MCF 10A (cell line): ENCODE measurements around the gene CLCN6. TPM values are rescaled to one million over a fixed set of nuclear protein-coding genes. Genes with fewer than 3 reads are reported as not detected.

Source experiments
- BruUV-seq: library from RNA; stranded (reverse); fragments of 400-500 nt; replicated peaks from 2 replicates; lab custom pipeline; 2021; lab: Mats Ljungman, UMichigan
- CTCF ChIA-PET: fragments of 300-600 bp; sonication (Branson Sonifier 250); formaldehyde crosslinking; extraction: SDS; loops from one replicate; lab custom pipeline; 2021; ENCODE audit warnings: antibody characterized with exemption, inconsistent platforms; lab: Yijun Ruan, JAX
- POLR2A ChIA-PET: fragments of 300-600, 350-650 bp; sonication (Branson Sonifier 250); formaldehyde crosslinking; extraction: SDS; loops from one replicate; lab custom pipeline; 2020; ENCODE audit warnings: antibody characterized with exemption, inconsistent platforms; lab: Yijun Ruan, JAX
- DNase-seq: peaks from one replicate; pipeline ENCODE4 v3.0.0-alpha.2; 2018; ENCODE audit not compliant: unreplicated experiment
- H3K27ac Mint-ChIP-seq: one replicate; pipeline ENCODE4 v1.8.0; 2022; ENCODE audit warnings: mild to moderate bottlenecking, low read depth, mixed read lengths; ENCODE audit not compliant: unreplicated experiment
- H3K27me3 Mint-ChIP-seq: one replicate; pipeline ENCODE4 v1.8.0; 2022; ENCODE audit warnings: mixed read lengths; ENCODE audit not compliant: insufficient read depth, unreplicated experiment
- H3K36me3 Mint-ChIP-seq: one replicate; pipeline ENCODE4 v1.8.0; 2022; ENCODE audit warnings: mild to moderate bottlenecking, moderate library complexity, mixed read lengths; ENCODE audit not compliant: insufficient read depth, unreplicated experiment
- H3K4me1 Mint-ChIP-seq: one replicate; pipeline ENCODE4 v1.8.0; 2022; ENCODE audit warnings: mixed read lengths; ENCODE audit not compliant: insufficient read depth, unreplicated experiment
- H3K4me3 Mint-ChIP-seq: one replicate; pipeline ENCODE4 v1.8.0; 2022; ENCODE audit warnings: mild to moderate bottlenecking, moderate library complexity, mixed read lengths; ENCODE audit not compliant: unreplicated experiment
- H3K9me3 Mint-ChIP-seq: one replicate; pipeline ENCODE4 v1.8.0; 2022; ENCODE audit warnings: mixed read lengths; ENCODE audit not compliant: unreplicated experiment
- intact Hi-C: fragments of 100-400 bp; cut with micrococcal nuclease; formaldehyde crosslinking; loops from 2 replicates; pipeline ENCODE4 v1.14.1; 2022
- total RNA-seq: library from RNA; stranded (reverse); gene quantifications from 2 replicates; pipeline ENCODE4 v1.2.3, GENCODE V29; 2022
- TF ChIP-seq, protein P1 (sequence below): fragments of 200-600 bp; IDR thresholded peaks from one replicate; pipeline ENCODE4 v1.8.0; 2022; ENCODE audit warnings: antibody characterized with exemption, mild to moderate bottlenecking; ENCODE audit not compliant: unreplicated experiment

Gene CLCN6
- total RNA-seq, 1 experiment from 2014 or later = 12.3 TPM

DNA sequence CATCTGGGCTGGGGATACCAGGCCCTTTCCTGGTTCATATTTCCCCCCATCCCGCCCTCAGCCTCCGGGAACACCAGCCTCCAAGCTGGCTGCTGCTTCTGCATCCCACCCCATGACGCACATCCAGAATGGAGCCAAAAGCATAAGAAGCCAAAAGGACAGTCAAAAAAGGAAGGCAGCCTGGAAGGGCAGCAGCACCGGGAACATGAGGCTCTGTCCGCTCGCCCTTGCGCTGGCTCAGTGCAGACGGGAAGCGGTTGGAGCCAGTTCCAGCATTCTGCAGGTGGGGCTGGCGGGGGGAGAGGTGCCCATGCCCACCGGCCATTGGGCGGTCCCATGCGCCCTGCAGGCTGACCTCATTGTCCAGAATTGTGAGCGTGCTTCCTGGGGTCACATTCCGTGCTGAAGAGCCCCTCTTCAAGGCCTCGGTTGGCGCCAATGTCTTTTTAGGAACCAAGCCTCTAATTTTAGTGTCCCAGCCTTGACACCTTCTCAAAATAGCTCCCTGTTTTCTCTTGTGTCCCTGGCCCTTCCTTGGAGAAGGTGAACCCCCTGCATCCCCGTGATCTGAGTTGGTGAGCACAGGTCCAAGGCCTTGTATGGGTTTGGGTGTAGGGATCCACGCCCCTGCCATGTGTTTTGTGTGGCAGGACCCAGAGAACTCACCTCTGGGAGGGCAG is 81.1 kb downstream of the CLCN6 start:
- intact Hi-C loops = no loop called here
- no peak overlapping the region for H3K27ac Mint-ChIP-seq
- no TSS peak for BruUV-seq
- H3K4me1 Mint-ChIP-seq = no peaks in the 10 kb centered on the region
- no peaks in the 10 kb centered on the region for H3K36me3 Mint-ChIP-seq
- ChIA-PET CTCF (interaction anchor here (0.6 kb wide), 1 partner anchor 48 kb away, joined by 3 read pairs; no protein-coding TSS in a partner anchor), POLR2A (interaction anchor here (1.5 kb wide), 1 partner anchor 20 kb away, joined by 4 read pairs; no protein-coding TSS in a partner anchor)
- TF ChIP-seq, protein P1, sequence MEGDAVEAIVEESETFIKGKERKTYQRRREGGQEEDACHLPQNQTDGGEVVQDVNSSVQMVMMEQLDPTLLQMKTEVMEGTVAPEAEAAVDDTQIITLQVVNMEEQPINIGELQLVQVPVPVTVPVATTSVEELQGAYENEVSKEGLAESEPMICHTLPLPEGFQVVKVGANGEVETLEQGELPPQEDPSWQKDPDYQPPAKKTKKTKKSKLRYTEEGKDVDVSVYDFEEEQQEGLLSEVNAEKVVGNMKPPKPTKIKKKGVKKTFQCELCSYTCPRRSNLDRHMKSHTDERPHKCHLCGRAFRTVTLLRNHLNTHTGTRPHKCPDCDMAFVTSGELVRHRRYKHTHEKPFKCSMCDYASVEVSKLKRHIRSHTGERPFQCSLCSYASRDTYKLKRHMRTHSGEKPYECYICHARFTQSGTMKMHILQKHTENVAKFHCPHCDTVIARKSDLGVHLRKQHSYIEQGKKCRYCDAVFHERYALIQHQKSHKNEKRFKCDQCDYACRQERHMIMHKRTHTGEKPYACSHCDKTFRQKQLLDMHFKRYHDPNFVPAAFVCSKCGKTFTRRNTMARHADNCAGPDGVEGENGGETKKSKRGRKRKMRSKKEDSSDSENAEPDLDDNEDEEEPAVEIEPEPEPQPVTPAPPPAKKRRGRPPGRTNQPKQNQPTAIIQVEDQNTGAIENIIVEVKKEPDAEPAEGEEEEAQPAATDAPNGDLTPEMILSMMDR = no peak
- peaks cover under 1% of the 10 kb centered on the region for H3K27me3 Mint-ChIP-seq
- no peaks in the 10 kb centered on the region for H3K9me3 Mint-ChIP-seq
- H3K4me3 Mint-ChIP-seq = no peak overlapping the region
- DNase-seq = no peak

DNA sequence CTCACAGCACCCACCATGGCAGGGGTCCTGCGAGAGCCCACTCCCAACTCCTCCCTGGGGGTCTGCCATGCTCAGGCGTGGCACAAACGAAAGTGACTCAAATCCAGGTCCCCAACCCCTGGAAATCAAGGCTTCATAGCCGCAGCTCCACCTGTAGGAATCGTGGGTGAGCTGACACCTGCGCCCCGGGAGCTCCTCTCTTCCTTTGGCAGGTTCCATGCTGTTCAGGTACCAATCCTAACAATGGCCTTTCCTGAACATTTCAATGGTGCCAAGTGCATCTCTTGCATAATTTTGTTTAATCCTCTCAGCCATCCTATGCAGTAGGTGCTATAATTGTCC is 81.6 kb downstream of the CLCN6 start:
- TF ChIP-seq, protein P1 = no peak
- Mint-ChIP-seq H3K4me1 (no peaks in the 10 kb centered on the region), H3K9me3 (no peaks in the 10 kb centered on the region), H3K27ac (no peak overlapping the region), H3K36me3 (no peaks in the 10 kb centered on the region), H3K4me3 (no peak overlapping the region), H3K27me3 (no peaks in the 10 kb centered on the region)
- intact Hi-C loops = no loop called here
- DNase-seq = no peak
- ChIA-PET CTCF (interaction anchor here (0.6 kb wide), 1 partner anchor 48 kb away, joined by 3 read pairs; no protein-coding TSS in a partner anchor), POLR2A (interaction anchor here (0.9 to 1.5 kb wide), 2 partner anchors 20 to 43 kb away, joined by 4 read pairs; no protein-coding TSS in a partner anchor)
- no TSS peak for BruUV-seq

DNA sequence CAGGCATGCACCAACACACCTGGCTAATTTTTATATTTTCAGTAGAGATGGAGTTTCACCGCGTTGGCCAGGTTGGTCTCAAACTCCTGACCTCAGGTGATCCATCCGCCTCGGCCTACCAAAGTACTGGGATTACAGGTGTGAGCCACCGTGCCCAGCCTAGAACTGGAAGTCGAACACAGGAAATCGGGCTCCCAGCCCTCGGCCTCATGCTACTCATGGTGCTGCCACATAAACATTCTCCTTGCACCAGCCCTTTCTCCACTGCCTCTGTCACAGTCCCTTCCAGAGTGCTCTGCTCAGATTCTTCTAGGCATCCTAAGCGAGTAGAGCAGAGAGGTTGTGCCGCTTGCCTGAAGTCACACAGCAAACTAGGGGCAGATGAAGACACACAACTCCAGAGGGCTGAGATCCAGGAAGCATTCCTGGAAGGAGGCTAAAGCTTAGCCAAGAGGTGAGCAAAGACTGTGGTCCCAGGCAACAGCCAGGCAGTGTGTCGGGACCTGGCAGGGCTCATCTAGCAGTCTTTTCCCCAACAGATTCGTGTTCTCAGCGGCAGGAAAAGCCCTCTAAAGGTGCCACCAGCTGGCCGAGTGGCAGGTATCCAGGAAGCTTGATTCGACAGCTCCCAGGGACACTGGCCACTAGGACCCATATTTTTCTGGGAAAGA is 82.3 kb downstream of the CLCN6 start:
- ChIA-PET CTCF (interaction anchor here (0.6 to 1.2 kb wide), 3 partner anchors 25 to 236 kb away, joined by 3 to 5 read pairs (median 3); no protein-coding TSS in a partner anchor), POLR2A (interaction anchor here (0.9 to 1.5 kb wide), 2 partner anchors 19 to 44 kb away, joined by 4 read pairs; no protein-coding TSS in a partner anchor)
- no TSS peak for BruUV-seq
- H3K27ac Mint-ChIP-seq = no peak overlapping the region
- no peak for DNase-seq
- no peak overlapping the region for H3K4me3 Mint-ChIP-seq
- no peaks in the 10 kb centered on the region for H3K27me3 Mint-ChIP-seq
- H3K36me3 Mint-ChIP-seq = peaks cover 6% of the 10 kb centered on the region
- intact Hi-C loops = no loop called here
- no peaks in the 10 kb centered on the region for H3K9me3 Mint-ChIP-seq
- TF ChIP-seq, protein P1 = no peak
- H3K4me1 Mint-ChIP-seq = no peaks in the 10 kb centered on the region

DNA sequence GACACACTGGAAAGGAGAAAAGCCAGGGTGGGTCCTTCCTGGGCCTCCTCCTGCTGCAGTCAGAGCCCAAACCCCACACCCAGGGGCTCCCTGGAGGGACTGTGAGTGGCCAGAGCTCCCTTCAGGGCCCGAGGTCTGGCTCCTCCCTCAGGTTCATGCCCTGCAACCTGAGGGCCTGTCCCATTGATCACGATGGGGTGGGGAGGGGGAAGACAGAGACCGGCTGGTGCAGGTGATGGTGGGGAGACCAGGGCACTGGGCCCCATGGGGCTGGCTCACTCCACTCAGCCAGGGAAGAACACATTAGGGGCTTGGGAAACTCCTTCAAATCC is 82.9 kb downstream of the CLCN6 start:
- no peaks in the 10 kb centered on the region for H3K27me3 Mint-ChIP-seq
- no peak for DNase-seq
- CTCF ChIA-PET = interaction anchor here (0.6 to 1.2 kb wide), 3 partner anchors 25 to 236 kb away, joined by 3 to 5 read pairs (median 3); no protein-coding TSS in a partner anchor
- BruUV-seq = no TSS peak
- TF ChIP-seq, protein P1 = no peak
- H3K4me1 Mint-ChIP-seq = no peaks in the 10 kb centered on the region
- no peaks in the 10 kb centered on the region for H3K9me3 Mint-ChIP-seq
- POLR2A ChIA-PET = no interaction called here
- H3K4me3 Mint-ChIP-seq = no peak overlapping the region
- intact Hi-C loops = no loop called here
- H3K27ac Mint-ChIP-seq = no peak overlapping the region
- peaks cover 6% of the 10 kb centered on the region for H3K36me3 Mint-ChIP-seq
